ENCODE data around the gene GATAD2A. TPM values are rescaled to one million over a fixed set of nuclear protein-coding genes. Genes with fewer than 3 reads are reported as not detected.

The GATAD2A gene
- total and polyA plus RNA-seq, 2 of the 8 experiments (the other 6 are each of a cell fraction or from before 2014, with no cell fraction given), result 38.4 to 205 TPM

GRCh38 chr19:19443283-19443682 lies 37.8 kb downstream of the GATAD2A start (continued):
- TF ChIP-seq CHD7 (IDR thresholded peaks at IDR 0.05; ENCODE audit: insufficient replicate concordance, low read length) (no peak), EGR1 (IDR thresholded peaks at IDR 0.05; ENCODE audit: borderline replicate concordance, low read depth, low read length) (no peak), BRCA1 (IDR thresholded peaks at IDR 0.05; ENCODE audit: low read depth, low read length) (no peak), ATF2 (IDR thresholded peaks at IDR 0.05; ENCODE audit: low read length) (no peak), KDM5A (IDR thresholded peaks at IDR 0.05; ENCODE audit: low read length) (no peak)

All from H1 (cell line).